Endothelial cell of umbilical vein (primary cell): ENCODE data around the gene KANK2. TPM values are rescaled to one million over a fixed set of nuclear protein-coding genes. Genes with fewer than 3 reads are reported as not detected.

Experiments used
- BruUV-seq: library from RNA; stranded (reverse); fragments of 400-500 nt; replicated peaks from 2 replicates; lab custom pipeline; 2021; lab: Mats Ljungman, UMichigan
- CTCF ChIA-PET: fragments of 300-600, 350-600 bp; sonication (Branson Sonifier 250); formaldehyde crosslinking; loops from one replicate; lab custom pipeline; 2021; ENCODE audit warnings: antibody characterized with exemption, inconsistent platforms; lab: Charles Lee
- POLR2A ChIA-PET: fragments of 300-600, 350-600 bp; sonication (Branson Sonifier 250); formaldehyde crosslinking; loops from one replicate; lab custom pipeline; 2021; ENCODE audit warnings: antibody characterized with exemption, inconsistent platforms; lab: Charles Lee
- DNase-seq: peaks from one replicate; pipeline ENCODE4 v3.0.0-alpha.2; 2011; ENCODE audit warnings: low read depth, low spot score
- FAIRE-seq: peaks from 2 replicates; lab custom pipeline; 2011; peaks lifted over from hg19 to GRCh38; lab: Jason Lieb, UNC
- H2AFZ ChIP-seq: 2 replicates; pipeline ENCODE4 v1.6.0; 2012; ENCODE audit warnings: low read depth, low read length, control low read depth, inconsistent platforms
- H3K27ac ChIP-seq: 2 replicates; pipeline ENCODE4 v1.5.1; 2011; ENCODE audit warnings: low read depth, mild to moderate bottlenecking, control low read depth, low read length, moderate library complexity; ENCODE audit not compliant: insufficient read depth
- H3K27me3 ChIP-seq, 2 experiments: 2 replicates each; pipeline versions ENCODE4 v1.6.0 to v1.6.1; 2011; ENCODE audit warnings: low read length in 2 of 2, mixed read lengths in 1 of 2; ENCODE audit not compliant: control insufficient read depth in 2 of 2, insufficient read depth in 2 of 2
- H3K36me3 ChIP-seq, 2 experiments: 2 replicates in 1 of 2; 3 replicates in 1 of 2; pipeline ENCODE4 v1.5.1; 2011; ENCODE audit warnings: low read length in 2 of 2, mild to moderate bottlenecking in 1 of 2, moderate library complexity in 1 of 2; ENCODE audit not compliant: control insufficient read depth in 2 of 2, insufficient read depth in 2 of 2; ENCODE audit errors: extremely low read depth in 1 of 2
- H3K4me1 ChIP-seq: 3 replicates; pipeline ENCODE4 v1.5.1; 2011; ENCODE audit warnings: mild to moderate bottlenecking, low read length; ENCODE audit not compliant: control insufficient read depth, insufficient read depth; ENCODE audit errors: extremely low read depth
- H3K4me2 ChIP-seq: 2 replicates; pipeline ENCODE4 v1.6.1; 2011; ENCODE audit warnings: low read length, control low read depth, mixed read lengths; ENCODE audit not compliant: insufficient read depth
- H3K4me3 ChIP-seq, 3 experiments: fragments of 200-600 bp in 1 of 3; sonication (generic), shearing (Covaris generic) in 1 of 3; replicated peaks in 1 of 3; 2 replicates each; pipeline ENCODE4 v1.5.1; 2011 to 2016; ENCODE audit warnings: control low read depth in 3 of 3, low read length in 3 of 3, mild to moderate bottlenecking in 2 of 3, inconsistent platforms in 1 of 3, low read depth in 1 of 3, moderate library complexity in 1 of 3; ENCODE audit not compliant: insufficient read depth in 1 of 3
- H3K79me2 ChIP-seq: 2 replicates; pipeline ENCODE4 v1.6.0; 2012; ENCODE audit warnings: low read length, inconsistent platforms; ENCODE audit not compliant: control insufficient read depth, insufficient read depth
- H3K9ac ChIP-seq: replicated peaks from 2 replicates; pipeline ENCODE3; 2011; ENCODE audit warnings: low read length, control low read depth; ENCODE audit not compliant: insufficient read depth; ENCODE audit errors: extremely low read depth
- H3K9me1 ChIP-seq: replicated peaks from 3 replicates; pipeline ENCODE4 v1.6.0; 2011; ENCODE audit warnings: mild to moderate bottlenecking, low read length; ENCODE audit not compliant: control insufficient read depth, insufficient read depth; ENCODE audit errors: extremely low read depth
- H3K9me3 ChIP-seq: replicated peaks from 2 replicates; pipeline ENCODE4 v1.5.1; 2012; ENCODE audit warnings: low read length, inconsistent platforms; ENCODE audit not compliant: control insufficient read depth, insufficient read depth
- H4K20me1 ChIP-seq: replicated peaks from 2 replicates; pipeline ENCODE3; 2011; ENCODE audit warnings: mild to moderate bottlenecking, low read length; ENCODE audit not compliant: control insufficient read depth, insufficient read depth; ENCODE audit errors: extremely low read depth
- CTCF ChIP-seq, 2 donors: IDR thresholded peaks; 1 replicate in 1 of 2; 2 replicates in 1 of 2; pipeline ENCODE4 v1.5.1; 2011; ENCODE audit warnings: low read length in 2 of 2, mild to moderate bottlenecking in 2 of 2, moderate library complexity in 2 of 2, control low read depth in 1 of 2, inconsistent platforms in 1 of 2, low read depth in 1 of 2; ENCODE audit not compliant: insufficient read depth in 1 of 2; ENCODE audit errors: extremely low read depth in 1 of 2
- GATA2 ChIP-seq: IDR thresholded peaks from 2 replicates; pipeline ENCODE4 v1.7.0; 2011; ENCODE audit warnings: low read depth, mild to moderate bottlenecking, moderate library complexity, mixed read lengths, low read length; ENCODE audit not compliant: insufficient read length, insufficient read depth
- MYC ChIP-seq: IDR thresholded peaks from one replicate; pipeline ENCODE4 v1.6.1; 2011; ENCODE audit warnings: mild to moderate bottlenecking, low read depth, low read length
- dilution Hi-C: fragments of 300-500 bp; cut with MboI; formaldehyde crosslinking; loops from one replicate; pipeline ENCODE4 v1.15.0; 2019; ENCODE audit warnings: low sequenced_read_pairs; ENCODE audit not compliant: extremely low pct_ligation_motif_present
- intact Hi-C: fragments of 100-400 bp; cut with micrococcal nuclease; formaldehyde crosslinking; loops from one replicate; pipeline ENCODE4 v1.10.0; 2022
- polyA plus RNA-seq, 4 experiments: library from polyadenylated mRNA; depleted of rRNA in 3 of 4; stranded (reverse) in 3 of 4; unstranded in 1 of 4; fragments of >200 nt; gene quantifications; 2 replicates each; pipeline versions ENCODE4 v1.2.1 to v1.2.3, GENCODE V29; 2011 to 2012; ENCODE audit warnings: missing spikeins in 1 of 4
- total RNA-seq: library from RNA; stranded (reverse); gene quantifications from 2 replicates; pipeline ENCODE4 v1.2.3, GENCODE V29; 2021

KANK2 gene
- total and polyA plus RNA-seq, 2 donors (not counting 3 experiments of a cell fraction or from before 2014, with no cell fraction given) = 41.7 to 77.9 TPM

- TF ChIP-seq GATA2 = no peak
- no peak for TF ChIP-seq MYC
- TF ChIP-seq CTCF (IDR thresholded peaks at IDR 0.05; ENCODE audit: extremely low read depth in 1 of 2, insufficient read depth in 1 of 2, low read depth in 1 of 2, low read length in 2 of 2) = no peak
- Histone ChIP-seq H3K4me3 (no peak overlapping the region), H2AFZ (no peak overlapping the region), H3K27me3 (no peaks in the 10 kb centered on the region), H4K20me1 (no peaks in the 10 kb centered on the region), H3K79me2 (peaks cover 40% of the 10 kb centered on the region), H3K4me1 (peaks cover 23% of the 10 kb centered on the region), H3K9ac (no peak overlapping the region), H3K9me3 (no peaks in the 10 kb centered on the region), H3K27ac (no peak overlapping the region), H3K9me1 (no peaks in the 10 kb centered on the region), H3K4me2 (no peak overlapping the region), H3K36me3 (peaks cover 8 to 18% of the 10 kb centered on the region in 2 experiments)
- ChIA-PET CTCF (interaction anchor here (1.1 to 1.5 kb wide), 2 partner anchors 10 to 67 kb away, joined by 3 to 5 read pairs; no protein-coding TSS in a partner anchor), POLR2A (no interaction called here)
- dilution Hi-C loops = no loop called here
- no TSS peak for BruUV-seq
- DNase-seq = no peak
- FAIRE-seq = no peak
- intact Hi-C loops = no loop called here
Observed at GRCh38 chr19:11192957-11193939, 4.1 kb downstream of the KANK2 start.
